ENCODE data around the gene DISC1.
"Not testable (repeated sequence)": the region's sequence is repeated elsewhere in the genome, so short reads cannot be mapped to it uniquely, and the experiment has no call there.

Gene DISC1

GRCh38 chr1:231705806-231706760 lies 79.5 kb downstream of the DISC1 start:
- DNase-seq: no peak

DNA sequence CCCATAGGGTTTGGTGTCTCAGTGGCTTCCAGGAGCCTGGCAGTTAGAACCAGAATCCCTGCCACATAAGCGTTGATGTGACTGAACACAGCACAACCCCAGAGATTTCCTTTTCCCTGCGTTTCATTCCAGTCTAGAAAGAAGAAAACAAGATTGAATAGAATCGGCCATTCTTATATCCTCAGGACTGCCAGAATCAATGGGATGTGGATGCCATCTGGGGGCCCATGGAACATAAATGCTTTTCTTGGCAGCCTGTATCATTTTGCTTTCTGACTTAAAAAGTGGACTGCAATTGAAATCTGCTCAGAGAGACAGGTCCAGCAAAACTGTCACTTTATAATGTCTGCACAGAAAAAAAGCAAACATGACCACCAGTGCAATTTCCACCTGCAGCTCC lies 80.3 kb downstream of the DISC1 start:
- DNase-seq: no peak

- no peak for DNase-seq
These were observed 80.8 kb downstream of the DISC1 start for GRCh38 chr1:231707407-231707806.

DNA sequence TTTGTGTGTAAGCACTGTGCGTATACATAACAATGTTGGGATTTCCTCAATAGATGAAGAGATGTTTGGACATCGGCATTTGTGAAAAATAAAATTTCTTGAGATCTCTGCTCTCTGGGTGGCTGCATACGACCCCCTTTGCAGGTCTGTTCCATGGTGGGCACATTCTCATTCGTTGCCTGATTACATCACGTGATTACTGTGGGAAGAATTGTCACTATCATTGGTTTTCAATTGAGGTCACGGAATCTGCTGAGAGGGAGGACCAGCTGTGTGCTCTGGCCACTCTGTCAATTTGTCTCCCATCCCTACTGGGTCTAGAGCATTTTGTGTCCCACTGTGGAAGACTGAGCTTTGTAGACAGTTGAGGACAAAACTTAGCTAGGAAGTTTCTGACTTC lies 81.8 kb downstream of the DISC1 start:
- no peak for DNase-seq

DNA sequence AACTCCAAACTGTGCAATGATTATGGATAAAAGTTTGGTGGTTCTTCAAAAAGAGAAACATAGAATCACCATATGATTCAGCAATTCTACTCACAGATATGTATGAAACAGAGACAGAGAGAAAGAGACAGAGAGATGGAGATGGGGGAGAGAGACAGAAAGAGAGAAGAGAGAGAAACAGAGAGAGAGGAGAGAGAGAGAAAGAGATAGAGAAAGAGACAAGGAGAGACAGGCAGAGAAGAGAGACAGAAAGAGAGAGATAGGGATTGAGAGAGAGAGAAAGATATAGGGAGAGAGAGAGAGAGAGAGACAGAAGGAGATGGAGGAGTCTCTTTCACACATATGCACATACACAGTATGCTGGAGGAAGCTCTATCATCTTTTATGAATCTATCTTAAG lies 87.8 kb downstream of the DISC1 start:
- no peak for DNase-seq

DNA sequence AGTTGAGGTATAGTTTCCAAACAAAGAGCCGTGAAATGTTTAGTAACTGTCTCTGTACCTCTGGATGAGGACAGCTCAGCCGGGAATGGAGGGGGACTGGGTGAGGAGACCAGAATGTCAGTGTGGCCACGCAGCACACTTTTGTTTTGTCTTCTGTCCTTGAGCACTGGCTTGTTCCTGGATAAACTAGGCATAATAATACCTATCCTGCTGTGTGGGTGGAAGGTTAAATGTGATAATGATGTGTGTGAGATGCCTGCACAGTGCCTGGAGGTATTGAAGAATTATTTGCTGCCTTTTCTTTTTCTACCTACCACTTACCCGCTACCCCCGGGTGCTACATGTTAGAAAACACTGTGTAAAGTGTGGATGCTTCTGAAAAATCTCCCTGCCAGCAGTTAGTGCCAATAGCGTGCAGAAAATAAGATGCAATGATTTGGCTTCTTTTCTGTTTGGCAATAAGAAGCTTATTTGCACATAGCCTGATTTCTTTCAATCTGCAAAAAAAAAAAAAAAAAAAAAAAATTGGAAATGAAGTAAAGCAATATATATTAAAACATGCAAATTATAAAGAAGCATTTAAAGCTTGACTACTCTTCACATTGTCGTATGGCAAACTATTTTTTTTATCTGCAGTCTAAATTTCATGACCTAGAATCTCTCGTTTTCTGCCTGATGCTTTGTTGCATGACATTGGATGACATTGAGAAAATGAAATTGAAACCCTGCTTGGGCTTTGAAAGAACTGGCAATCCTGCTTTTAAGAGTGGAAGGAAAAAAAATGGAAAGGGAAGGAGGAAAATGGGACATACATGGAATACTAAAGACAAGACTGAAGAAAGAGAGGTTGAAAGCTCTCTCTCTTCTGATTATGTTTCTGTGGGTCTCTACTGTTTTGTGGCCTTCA lies 89.5 kb downstream of the DISC1 start:
- no peak for DNase-seq

- no peak for DNase-seq
These were observed 90.3 kb downstream of the DISC1 start for GRCh38 chr1:231716879-231717278.

GRCh38 chr1:231719485-231720183 lies 93.0 kb downstream of the DISC1 start:
- DNase-seq: no peak

GRCh38 chr1:231720652-231721325 lies 94.2 kb downstream of the DISC1 start:
- no peak for DNase-seq

DNA sequence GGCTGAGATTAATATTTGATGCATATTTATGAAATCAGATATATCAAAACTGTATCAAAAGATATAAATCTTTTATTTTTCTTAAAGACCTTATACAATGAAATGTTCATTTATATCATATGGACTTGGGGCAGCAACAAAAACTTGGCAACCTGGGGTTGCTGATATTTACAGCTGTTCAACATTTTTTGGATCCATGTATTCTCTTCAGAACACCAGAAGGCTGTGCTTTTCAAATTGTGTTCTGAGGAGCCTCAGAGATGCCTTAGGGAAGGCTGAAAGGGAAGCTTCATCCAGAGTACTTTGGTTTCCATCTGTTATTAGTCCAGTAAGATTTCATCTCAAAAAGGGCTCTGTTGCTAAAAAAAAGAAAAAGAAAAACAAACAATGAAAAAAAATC lies 94.8 kb downstream of the DISC1 start:
- no peak for DNase-seq

GRCh38 chr1:231722356-231722755 lies 95.8 kb downstream of the DISC1 start:
- DNase-seq: no peak

GRCh38 chr1:231723146-231723545 lies 96.6 kb downstream of the DISC1 start:
- no peak for DNase-seq

DNA sequence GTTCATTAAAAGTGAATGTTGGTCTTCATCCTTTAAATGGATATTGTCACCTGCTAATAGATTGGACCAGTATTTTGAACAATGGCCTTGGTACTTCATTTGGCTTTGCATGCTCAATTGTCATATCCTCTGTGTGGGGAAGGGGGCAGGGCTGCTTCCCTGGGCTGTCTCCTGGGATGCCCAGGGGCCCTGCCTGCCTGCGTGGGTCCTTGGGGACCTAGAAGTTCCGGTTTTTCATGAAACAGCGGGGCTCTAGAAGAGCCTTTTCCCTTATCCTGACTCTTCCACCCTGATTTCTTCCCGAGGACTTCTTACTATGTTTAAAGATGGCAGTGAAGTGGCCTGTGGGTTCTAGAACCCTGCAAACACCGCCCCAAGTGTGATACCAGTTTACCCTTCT lies 97.5 kb downstream of the DISC1 start:
- no peak for DNase-seq

DNA sequence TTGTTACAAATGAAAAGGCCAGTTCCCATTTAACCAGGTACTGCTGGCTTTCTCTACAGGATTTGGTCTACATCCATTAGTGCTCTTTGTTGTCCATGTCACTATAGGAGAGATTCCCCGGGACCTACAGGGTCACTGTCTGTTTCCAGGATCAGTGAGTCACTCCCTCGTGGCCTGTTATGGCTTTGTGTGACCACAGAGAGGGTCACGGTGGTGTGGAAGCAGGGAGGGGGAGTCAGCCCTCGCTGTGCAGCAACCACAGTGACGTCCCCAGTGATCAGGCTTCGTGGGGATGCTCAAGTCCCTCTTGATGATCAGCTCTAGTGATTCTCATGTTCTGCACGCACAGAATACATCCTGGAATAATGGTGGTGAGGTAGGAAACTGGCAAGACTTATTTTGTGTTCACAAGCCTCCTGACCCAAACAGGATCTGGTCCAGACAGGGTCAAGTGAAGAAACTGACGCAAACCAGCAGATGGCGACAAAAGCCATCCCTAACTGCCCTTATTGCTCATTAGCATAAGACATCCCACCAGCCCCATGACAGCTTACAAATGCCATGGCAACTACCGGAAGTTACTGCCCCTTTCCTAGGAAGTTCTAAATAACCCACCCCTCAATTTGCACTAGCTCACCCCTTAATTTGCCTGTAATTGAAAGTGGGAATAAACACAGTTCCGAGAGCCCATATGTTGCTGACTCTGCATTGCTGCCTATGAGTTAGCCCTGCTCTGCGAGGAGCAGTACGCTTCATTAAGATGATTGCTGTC lies 98.5 kb downstream of the DISC1 start:
- peak in 1 of 2 donors; percentile 8 for DNase-seq

DNA sequence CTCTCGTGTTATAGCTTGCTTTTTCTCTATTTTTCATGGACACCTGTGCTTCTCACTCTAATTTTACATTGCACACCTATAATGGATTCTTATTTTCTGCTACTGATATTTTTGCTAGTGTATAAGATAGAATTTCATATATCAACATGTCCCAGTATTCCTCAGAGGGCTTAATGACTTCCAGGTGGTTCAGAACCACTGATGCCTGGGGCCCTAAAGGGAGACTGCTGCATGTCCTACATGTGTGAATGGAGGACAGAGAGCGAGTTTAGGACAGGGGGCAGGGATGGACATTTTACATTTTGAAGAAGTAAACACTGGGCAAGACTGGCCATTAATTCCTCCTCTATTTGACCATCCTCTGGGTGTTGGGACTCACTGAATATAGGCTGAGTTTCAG lies 100.6 kb downstream of the DISC1 start:
- no peak for DNase-seq

DNA sequence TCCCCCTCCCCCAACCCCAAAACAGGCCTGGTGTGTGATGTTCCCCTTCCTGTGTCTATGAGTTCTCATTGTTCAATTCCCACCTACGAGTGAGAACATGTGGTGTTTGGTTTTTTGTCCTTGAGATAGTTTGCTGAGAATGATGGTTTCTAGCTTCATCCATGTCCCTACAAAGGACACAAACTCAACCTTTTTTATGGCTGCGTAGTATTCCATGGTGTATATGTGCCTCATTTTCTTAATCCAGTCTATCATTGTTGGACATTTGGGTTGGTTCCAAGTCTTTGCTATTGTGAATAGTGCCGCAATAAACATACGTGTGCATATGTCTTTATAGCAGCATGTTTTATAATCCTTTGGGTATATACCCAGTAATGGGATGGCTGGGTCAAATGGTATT lies 102.4 kb downstream of the DISC1 start:
- not testable (repeated sequence) for DNase-seq

DNA sequence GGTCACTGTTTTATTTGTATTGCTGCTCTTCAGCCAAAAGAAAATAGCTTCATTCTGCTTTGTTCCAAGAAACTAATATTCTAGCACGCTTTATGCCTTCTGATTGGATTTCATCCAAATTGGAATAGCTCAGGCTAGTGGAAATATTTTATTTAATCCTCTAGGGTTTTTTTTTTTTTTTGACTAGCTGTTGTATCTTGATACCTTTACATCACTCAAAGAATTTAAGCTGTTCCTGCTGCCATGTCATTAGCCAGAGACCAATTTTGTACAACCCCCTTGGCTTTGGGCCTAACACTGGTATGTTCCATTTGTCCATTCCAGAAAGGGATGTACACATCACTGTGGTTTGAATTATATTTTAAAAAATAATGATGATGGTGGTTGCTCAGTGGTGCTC lies 103.0 kb downstream of the DISC1 start:
- no peak for DNase-seq

- no peak for DNase-seq
These were observed 104.7 kb downstream of the DISC1 start for GRCh38 chr1:231731268-231731667.

- DNase-seq: no peak
These were observed 106.5 kb downstream of the DISC1 start for GRCh38 chr1:231733063-231733462.

- DNase-seq: no peak
These were observed 107.1 kb downstream of the DISC1 start for GRCh38 chr1:231733672-231734071.

- no peak for DNase-seq
These were observed 107.8 kb downstream of the DISC1 start for GRCh38 chr1:231734417-231734816.

DNA sequence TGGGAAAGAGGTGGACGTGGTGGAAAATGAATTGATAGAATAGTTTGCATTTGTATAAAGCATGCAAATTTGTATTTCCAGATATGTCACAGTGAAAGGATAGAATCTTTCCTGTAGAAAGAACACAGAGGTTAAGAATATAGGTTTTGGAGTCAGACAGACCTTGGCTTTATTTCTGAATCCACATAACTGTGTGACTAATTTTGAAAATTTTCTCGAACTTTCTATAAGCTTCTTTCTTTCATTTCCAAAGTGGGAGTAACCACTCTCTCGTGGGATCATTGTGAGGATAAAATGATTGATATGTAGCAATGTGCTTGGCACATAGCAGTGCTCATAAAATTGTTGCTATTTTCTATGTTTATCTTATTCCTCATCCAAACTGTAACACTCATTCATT lies 108.8 kb downstream of the DISC1 start:
- no peak for DNase-seq
